GM23248 (cell line): Measurements from ENCODE around the gene EMSY.

Experiments
- EZH2 ChIP-seq: fragments of 200-600 bp; sonication (generic); IDR thresholded peaks from 2 replicates; pipeline ENCODE4 v1.6.1; 2018; ENCODE audit warnings: antibody characterized with exemption, mild to moderate bottlenecking; ENCODE audit not compliant: insufficient read depth, poor library complexity, severe bottlenecking
- EZH2phosphoT487 ChIP-seq: fragments of 200-600 bp; sonication (generic); IDR thresholded peaks from 2 replicates; pipeline ENCODE4 v1.6.1; 2018; ENCODE audit warnings: antibody characterized with exemption, moderate library complexity, mild to moderate bottlenecking, low read depth; ENCODE audit not compliant: insufficient read depth

GRCh38 chr11:76602431-76602861 lies 157.6 kb downstream of the EMSY start:
- TF ChIP-seq EZH2phosphoT487 (no peak), EZH2 (no peak)
